Myocyte (in vitro differentiated cells): ENCODE data around the gene ATP11A. TPM values are rescaled to one million over a fixed set of nuclear protein-coding genes. Genes with fewer than 3 reads are reported as not detected.
A peak's percentile ranks its signal among the peaks of the same experiment; 100 is the strongest.

Experiments used
- DNase-seq: peaks from one replicate; pipeline ENCODE4 v3.0.0-alpha.2; 2012; ENCODE audit warnings: low read depth
- total RNA-seq: library from RNA; depleted of rRNA; stranded (reverse); fragments of >200 nt; gene quantifications from 2 replicates; pipeline ENCODE4 v1.2.3, GENCODE V29; 2014

The ATP11A gene
- total RNA-seq, 1 donor from 2014 or later, result 8.0 TPM

DNA sequence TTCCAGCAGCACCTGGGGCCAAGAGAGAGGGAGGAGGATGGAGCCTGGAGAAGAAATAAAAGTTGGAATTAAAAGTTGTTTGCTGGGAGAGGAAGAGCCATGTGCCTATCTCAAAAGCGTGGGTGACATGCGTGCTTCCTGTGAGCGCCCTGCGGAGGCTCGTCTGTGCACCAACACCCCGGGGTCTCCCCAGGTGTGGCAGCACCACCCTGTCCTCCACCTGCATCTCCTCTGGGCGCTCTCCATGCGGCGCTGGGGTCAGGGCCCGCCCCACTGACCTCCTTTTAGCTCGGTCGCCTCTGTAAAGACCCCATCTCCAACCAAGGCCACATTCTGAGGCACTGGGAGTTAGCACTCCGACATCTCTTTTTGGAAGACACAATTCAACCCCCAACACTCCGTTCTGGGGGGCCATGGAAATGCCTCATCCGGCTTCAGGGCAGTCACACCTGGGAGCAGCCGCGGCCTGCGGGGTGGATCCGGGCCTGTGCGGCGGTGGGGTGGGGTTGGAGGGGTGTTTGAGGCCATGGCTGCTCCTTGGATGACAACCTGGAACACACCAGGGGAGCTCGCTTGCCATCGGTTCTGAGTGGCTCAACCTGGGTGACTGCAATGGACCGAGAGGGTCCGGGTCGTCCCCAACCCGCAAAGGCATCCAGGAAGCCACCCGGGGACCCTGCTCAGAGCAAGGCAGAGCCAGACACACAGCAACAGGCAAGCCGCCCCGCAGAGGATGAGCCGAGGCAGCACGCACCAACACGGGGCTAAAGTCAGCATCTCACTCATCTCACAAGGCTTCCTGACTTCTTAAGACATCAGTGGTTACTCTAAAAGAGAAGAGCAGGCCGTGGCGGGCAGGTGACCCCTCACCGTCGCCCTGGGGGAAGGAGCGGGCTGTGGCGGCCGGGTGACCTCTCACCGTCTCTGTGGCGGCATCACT, 199.8 kb downstream of the ATP11A start:
- no peak for DNase-seq

DNA sequence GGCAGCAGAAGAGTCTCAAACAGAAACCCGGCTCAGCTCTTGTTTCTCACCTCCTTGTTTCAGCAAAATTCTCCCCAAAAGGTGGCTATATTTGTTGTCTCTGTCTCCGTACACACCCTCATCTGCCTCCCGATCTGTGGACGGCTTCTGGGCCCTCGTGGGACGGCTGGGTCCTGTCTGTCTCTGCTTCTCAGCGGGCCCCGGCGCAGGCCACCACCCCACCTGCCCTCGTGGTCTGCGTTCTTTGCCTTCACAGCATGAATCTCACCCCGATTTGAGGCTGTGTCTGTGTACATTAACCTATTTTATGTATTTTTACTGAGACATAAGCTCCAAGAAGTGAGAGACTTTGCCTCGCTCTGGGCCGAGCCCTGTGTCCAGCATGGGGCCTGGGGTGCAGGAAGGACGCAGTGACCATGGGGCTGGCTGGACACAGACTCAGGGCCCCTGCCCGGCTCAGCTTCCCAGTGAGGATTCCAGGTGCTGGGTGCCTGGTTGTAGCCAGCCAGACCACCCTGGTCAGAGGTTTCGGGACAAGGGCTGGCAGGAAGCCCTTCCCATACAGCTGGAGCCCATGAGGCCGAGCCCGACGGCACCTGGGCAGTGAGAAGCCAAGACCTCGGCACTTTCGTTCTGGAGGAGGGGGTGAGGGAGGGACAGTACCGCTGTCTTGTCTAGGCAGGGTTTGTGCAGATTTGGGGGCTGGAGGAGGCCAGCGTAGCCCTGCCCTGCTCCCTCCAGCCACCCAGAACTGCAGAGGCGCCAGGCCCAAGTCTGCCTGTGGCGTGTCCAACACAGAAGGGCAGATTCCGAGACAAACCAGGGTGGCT, 200.7 kb downstream of the ATP11A start:
- no peak for DNase-seq

DNA sequence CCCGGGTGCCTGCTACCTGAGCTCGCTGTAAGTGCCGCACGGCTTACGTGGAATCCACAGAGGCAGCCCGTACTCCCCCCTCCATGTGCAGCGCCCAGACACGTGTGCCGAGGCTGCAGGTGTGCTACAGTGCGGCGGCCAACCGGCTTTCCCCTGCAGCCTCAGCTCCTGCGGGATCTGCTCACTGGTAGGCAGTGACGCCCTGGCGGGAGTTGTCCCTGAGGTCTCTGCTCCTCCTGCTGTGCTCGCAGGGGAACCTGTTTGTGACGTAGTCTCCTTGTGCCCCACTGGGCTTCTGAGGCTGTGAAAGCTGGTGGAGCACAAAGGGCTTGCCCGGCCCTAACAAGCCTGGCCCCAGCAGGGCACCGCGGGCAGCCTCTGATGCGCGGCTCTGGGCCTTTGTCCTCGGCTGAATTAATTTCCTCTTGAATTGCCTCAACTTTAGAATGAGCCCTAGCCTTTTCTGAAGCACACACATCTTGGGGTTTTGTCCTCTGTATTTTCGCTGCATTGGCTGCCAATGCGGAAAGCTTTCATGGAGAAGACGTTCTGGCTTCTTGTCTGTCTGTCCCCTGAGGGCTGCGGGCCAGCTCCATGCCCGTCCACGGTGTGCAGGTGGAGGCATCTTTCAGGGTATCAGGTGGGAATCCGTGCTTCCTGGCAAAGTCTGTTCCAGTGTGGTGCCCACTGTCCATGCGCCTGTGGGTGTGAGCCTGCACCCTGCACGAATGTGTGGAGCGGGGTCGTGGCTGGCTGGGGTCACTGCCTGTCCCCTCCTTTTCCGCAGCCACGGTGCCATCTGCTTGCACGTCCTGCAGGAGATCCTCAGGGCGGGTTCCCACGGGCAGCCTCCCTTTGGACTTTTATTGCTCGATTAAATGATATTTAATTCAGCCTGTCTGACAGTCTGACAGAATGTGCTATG, 201.9 kb downstream of the ATP11A start:
- no peak for DNase-seq

DNA sequence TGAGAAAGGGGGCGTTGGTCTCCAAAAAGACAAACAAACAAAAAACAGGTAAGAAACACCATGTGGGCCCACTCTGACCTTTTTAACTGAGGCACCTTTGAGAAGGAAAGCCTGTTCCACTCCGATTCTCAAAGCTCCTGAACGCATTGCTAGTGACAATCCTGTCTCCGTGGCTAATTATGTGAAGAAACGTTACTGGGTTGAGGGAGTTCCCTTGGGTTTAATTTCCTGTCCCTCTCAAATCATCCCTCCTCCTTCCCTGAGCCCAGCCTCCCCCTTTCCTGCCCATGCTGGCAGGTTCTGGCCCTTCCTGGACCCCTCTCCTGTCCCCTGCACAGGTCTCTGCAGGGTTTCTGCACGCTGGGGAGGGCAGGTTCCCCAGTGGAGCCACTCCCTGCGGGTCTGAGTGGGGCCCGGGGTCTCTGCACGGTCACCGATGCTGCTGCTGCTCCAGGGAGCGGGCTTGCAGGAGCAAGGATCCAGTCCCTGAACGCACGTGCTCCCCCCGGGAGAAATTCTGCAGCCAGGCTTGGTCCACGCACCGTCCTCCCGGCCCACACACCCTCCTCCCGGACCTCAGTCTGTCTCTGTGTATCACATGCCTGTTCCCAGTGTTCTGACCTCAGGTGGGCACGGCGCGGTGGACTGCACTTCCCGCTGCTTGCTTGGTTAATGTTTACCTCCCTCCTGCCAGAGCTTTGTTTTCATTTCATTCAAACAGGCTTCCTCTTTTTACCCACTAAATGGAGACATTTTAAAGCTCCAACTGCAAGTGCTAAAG, 202.8 kb downstream of the ATP11A start:
- DNase-seq, result no peak

DNA sequence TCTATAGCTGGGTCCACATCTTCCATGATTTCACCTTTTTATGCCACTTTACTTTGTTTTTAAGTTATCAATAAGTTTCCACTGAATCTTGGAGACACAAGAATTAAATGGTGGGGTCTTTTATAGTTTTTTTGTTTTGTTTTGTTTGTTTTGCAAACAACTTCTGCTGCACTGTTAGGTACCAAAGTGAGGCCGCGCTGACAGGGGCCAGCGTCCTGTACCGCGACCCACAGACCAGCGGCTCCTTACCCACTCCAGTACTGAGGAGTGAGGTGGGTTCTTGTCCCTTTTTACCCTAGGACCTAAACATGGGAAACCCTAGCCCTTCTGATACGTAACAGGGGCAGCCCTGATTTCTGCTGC, 203.3 kb downstream of the ATP11A start:
- DNase-seq, result no peak

DNA sequence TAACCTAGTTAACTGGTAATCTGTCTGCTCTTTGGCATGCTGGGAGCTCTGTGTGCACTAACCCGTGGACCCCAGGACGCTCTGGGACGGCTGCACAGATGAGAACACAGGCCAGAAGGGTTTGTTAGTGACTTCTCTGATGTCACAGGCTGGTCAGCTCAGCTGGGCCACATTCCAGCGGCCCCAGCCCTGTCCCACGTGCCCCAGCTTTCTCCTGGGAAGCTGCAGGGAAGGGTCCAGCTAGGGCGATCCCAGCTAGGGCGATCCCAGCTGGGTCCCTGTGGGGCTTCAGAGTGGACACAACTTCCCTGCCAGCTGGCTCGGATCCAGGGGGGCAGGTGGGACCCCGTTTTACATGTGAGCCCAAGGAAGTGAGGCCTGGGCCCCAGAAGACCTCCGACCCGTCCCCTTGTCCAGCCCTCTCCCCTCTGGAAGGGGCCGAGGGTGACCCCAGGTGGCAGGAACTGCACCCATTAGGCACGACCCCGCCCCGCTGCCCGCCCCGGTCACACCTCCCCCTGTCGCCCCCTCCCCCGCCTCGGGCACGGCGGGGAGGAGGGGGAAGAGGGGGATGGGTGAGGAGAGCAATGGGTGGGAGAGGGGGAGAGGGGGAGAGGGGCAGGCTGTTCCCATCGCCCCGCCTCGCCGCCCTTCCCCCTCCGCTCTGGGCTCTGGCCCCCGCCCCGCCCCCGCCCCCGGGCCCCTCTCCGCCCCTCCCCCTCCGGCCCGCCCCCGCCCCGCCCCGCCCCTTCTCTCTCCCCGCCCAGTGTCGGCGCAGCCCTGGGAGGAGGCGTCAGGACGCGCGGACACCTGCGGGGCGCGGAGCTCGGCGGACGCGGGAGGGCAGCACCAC, 204.0 kb downstream of the ATP11A start:
- peak; percentile 58 for DNase-seq

DNA sequence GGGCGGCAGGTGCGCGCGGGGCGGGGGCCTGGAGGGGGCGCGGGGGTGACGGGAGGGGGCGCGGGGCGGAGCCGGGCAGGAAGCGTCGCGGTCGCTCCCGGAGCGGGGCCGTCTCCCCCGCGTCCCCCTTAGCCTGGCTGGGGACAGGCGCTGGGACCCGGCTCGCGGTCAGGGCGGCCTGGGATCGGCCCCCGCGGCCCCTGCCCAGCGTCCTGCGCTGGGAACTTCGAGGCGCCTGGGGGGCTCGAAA, 204.5 kb downstream of the ATP11A start:
- no peak for DNase-seq

DNA sequence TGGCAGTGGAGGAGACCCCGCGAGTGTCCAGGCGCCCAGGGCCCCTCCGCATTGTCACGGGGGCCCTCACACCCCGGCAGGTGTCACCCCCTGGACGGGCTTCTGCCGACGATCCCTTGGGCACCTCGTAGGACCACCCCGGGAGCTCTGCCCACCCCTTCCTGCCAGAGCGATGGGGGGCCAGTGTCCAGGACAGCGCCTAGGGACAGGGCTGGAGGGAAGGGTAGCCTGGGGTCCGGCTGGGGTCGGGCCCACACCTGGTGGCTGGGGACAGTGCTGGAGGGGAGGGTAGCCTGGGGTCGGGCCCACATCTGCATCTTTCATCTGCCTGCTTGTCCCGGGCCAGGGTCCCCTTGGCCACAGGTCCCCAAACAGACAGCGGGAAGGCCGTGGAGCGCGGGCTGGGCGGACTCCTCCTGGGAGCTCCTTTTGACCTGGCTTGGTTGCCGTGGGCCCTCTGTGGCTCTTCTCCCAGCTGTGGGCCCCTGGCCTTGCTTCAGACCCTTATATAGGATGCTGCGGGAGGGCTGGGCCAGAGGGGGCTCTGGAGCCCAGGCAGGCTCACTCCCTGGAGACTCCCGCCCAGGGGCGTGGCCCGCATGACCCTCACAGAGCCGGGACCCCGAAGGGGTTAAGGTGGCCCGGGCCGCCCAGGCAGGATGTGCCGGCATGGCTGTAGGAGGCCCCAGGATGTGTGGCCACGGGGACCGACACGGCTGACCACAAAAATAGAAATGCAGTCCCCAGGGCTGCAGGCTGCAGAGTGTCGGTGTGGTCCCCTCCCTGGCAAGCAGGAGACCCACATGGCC, 205.0 kb downstream of the ATP11A start:
- no peak for DNase-seq

DNA sequence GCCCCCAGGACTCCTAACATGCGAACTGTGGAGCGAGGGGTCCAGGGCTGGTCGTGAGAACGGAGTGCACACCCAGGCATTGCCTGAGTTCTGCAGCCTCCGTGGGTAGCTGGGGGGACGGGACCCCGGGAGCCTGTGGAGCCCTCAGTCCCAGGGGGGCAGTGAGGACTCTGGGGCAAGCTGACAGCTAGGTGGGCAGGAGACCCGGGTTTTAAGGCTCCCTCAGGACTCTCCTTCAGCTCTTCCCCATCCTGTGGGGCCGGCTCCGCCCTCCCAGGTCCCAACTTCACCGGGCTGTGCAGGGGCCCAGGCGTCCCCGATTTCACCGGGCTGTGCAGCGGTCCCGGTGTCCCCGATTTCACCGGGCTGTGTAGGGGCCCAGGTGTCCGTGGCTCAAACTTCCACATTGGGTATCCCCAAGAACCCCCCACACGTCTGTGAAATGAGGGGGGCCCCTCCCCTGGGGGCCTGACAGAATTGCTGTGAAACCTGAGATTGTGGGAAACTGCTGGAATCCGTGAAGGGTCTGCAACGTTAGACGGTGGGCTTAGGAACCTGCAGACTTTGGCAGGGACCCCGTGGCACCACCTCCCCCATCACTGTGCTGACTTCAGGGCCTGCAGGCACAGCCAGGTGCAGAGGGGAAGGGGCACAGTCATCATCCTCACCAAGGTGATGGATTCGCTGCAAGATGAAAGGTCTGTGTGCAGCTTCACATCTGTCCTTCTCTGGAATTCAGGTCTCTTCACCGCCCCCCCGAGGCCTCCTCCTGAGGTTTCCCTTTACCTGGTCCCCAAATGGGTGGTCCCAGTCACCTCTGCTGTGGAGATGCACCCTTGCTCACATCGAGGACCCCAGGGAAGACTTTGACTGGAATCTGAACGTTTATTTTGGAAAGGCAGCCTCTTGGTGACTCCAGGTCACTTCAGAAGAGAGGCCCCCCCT, 206.0 kb downstream of the ATP11A start:
- DNase-seq, result no peak

DNA sequence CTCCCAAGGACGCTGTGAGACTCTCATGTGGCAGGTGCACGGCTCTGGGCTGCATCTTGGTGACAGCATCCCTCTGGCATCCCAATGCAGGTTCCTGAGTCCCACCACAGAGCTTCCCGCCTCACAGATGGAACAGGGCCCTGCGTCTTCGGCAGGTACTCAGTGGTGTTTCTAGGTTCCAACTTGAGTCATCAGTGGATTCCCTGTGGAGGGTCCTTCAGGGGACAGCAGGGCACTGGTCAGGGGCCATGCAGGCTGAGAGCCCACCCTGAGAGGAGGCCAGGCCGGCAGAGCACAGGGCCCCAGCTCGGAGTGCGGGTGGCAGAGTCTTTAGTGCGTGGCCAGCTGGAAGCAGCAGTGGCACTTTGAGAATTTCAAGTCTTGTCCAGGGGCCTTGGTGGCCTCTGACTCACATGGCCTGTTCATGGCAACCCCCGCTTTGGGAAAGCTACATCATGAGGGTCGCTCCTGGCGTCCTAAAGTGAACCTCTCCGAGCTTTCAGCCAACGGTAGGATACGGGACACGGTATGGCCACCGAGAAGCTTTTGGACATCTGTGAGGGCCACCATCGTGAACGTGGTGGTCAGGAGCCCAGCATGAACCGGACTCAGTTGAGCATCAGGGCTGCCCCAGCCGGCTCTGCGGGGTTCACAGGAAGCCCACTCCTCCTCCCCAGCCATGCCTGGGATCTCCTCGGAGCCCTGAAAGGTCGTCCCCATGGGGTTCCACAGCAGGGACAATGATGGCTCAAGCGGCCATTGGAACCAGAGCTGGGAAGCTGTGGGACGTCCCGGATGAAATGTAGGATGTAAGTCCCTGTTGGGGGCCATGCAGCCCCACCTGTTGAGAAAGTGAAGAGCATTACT, 207.1 kb downstream of the ATP11A start:
- no peak for DNase-seq

DNA sequence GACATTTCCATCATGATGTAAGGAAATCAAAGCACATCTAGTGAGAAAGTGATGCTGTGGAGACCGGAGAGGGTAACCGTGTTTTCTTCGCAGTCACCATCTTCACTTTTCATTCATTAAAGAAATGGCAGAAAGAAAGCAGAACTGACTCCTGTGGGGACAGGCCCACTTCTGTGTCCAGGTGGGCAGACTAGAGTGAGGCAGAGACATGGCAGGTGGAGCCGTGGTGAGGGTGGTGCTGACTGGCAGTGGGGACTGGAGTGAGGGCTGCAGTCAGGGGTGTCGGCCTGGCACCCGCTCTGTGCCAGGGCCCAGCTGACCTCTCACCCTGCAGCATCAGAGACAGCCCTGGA, 207.7 kb downstream of the ATP11A start:
- no peak for DNase-seq

DNA sequence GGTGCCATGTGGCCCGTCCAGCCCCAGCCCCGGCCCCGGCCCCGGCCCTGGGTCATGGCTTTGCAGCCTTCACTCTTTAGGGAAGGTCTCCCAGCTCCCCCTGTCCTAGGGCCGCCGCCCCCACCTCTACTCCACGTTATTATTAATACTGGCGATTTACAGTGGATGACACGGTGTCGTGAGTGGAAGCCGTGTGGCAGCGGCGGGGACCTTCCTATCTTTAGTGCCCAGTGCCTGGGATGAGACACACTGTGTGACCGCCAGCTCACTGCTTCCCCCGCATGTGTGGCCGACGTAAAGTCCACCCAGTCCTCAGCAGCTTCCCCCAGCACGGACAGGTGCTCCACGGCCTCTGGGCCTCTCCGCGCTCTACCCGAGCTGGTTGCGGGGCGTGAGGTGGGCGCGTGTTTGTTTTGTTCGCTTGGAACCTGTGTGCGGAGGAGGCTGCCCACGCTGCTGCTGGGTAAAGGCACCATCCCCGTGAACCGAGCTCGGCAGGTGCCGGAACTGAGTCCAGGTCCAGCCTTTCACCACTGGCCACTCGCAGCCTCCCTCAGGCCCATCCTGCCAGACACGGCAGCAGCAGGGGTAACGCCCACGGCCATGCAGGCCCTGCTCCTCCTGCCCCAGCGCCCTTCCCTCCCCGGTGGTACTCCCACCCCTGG, 208.2 kb downstream of the ATP11A start:
- DNase-seq, result no peak

DNA sequence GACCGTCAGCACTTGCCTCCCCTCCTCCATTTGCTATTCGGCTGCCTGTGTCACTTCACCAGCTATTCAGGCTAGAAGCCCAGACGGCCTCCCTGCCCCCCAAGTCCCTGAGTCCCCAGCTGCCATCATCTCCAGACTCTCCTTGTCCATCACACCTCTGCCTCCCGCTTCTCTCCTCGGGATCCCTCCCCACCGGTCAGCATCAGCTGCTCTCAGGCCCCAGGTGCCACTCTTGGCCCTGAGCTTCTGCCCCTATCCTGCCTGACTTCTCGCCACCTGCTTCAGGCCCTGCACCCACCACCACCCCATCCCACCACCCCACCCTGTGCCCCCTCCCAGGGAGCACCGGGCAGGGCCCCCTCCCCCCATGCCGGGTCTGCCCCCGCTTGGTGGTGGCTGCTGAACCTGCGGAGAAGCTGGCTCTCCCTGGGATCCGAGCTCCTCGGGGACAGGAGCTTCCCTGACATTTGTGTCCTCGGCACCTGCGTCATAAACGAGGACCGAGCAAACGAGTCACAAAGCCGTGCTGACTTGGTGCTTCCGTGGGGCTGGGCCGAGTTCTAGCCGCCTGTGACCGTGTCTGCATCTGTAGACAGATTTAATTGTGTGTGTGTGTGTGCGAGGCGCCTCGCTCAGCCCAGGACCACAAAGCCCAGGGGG, 208.9 kb downstream of the ATP11A start:
- no peak for DNase-seq

DNA sequence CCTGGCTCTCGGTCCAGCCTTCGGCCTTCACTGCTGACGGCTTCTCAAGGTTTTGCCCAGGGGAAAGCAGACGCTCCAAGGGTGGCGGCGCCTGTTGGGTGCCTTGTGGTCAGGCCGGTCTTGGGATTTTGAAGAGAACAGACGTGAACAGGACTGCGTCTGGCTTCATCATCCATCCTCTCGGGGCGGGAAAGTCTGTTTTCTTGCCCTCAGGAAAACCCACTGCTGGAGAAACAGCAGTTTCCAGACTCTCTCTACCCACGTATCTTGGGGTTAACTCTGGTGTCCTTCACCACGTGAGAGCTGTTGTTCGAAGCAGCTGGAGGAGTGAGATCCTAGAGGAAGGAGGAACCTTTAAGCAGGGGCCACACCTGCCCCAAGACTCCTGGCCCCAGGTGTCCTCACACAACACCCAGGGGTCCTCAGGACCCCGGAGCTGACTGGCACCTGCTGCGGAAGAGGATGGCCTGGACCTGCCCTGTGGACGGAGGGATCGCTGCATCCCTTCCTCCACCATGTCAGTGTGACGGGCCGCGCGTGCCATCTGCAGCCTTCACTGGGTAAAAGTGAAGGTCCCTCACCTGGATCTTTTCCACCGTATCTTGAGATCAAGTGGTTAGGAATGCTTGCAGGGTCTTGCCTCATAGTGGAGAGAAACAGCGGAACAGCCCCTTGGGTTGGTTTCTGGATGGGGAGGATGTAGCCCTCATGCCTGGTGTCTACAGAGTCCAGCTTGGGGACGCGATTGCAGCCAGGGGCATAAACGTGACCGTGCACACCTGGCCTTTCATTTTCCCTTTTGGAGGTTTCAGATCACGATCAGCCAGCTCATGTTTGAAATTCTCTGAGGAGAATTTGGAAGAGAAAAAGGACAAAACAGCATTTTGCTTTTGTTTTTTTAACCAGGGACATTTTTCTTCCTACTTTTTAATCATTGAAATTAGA, 209.7 kb downstream of the ATP11A start:
- DNase-seq, result no peak

DNA sequence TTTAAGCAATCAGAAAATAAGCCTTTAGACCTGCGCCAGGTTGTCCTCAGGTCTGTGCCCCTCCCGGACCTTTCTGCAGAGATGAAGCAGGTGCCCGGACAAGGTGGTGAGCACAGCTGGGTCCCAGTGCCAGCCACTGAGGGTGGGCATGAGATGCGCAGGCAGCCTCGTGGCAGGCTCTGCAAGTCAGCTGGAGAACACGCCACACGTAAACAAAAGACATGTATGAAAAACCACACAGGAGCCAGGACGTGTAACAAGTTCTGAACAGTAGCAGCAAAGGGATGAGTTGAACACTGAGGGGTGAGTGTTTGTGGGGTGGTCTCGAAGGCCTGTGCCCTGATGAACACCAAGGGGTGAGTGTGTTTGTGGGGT, 210.4 kb downstream of the ATP11A start:
- DNase-seq, result no peak
